Activated CD8-positive, alpha-beta memory T cell treated with anti-CD3 and anti-CD28 coated beads, Interleukin-2, amount 50 U/mL, for 24 hours (primary cell): ENCODE results near the gene TUFT1.
"Not testable (repeated sequence)": the region's sequence is repeated elsewhere in the genome, so short reads cannot be mapped to it uniquely, and the experiment has no call there.

Source experiments
- DNase-seq: peaks from one replicate; pipeline ENCODE4 v3.0.0-alpha.2; 2020; ENCODE audit errors: extremely low read depth

Gene TUFT1

DNA sequence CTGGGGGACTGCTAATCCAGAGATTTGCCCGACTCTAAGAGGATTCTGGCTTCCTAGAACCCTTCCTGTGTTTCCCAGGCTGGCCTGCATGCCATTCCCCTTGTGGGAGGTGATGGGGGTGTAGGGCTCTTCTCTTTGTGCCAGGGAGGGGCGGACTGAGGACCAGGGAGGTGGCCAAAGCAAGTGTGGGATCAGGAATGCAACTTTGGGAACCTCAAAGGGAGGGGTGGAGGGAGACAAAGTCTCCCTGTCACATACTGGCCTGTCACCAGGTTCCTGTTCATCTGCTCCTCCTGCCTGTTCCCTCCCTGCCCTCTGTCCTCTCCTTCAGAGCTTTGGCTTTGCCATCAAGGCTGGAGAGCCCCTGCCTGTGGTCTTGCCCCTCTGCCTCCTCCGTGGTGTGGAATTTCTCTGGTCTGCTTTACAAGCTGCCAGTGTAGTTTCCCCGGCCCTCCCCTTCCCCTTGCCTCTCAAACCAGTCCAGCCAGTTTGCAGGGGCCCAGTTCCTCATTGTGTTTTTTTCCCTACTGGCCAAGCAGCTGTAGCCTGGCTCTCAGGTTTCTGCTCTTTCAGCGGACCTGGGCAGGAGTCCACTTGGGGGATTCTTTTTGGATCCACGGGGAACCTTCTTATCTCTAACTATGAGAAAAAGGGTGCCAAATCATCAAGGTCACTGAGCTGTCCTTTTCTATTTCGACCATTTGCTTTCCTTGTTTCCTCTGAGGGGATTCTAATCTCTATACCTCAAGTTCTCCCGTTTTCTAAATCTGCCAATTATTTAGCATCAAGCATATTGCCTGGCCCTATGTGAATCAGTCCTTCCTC lies 27.1 kb upstream of the TUFT1 start:
- no peak for DNase-seq

DNA sequence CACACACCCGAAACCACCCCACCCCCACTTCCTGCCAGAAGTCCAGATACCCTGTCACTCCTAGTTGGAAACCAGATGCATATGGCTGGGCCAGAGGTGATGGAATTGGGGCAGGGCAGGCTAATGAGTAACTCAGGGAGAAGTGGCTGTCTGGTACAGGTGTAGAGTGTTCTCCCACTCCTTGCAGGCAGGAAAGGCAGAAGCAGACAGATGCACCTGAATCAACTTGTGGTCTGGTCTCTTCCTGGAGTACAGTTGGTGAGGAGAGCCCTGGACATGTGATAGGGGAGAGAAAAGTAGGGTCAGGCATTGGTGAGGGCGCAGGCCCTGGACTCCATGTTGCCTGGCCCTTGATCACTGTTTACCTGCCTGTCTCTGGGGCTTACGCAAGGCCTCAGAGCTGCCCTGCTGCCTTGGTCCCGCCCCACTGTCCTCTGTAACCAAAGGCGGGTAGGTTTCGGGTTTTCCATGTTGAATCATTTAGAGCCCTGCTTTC lies 26.4 kb upstream of the TUFT1 start:
- DNase-seq, result no peak

DNA sequence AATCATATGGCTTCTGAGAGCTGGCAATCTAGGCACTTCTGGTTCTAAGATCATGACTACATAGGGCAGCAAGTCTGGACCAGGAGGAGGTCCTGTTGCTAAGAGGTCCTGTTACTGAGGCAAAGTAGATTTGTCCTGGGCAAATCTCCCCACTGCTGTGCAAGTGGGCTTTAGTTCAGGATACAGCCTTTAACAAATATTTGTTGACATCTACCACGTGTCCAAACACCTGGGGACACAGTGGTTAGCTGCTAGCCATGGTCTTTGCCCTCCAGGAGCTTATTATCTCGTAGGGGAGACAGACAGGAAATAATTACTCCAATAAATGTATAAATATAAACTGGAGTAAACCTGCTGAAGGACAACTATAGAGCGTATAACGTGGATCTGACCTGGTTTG lies 25.7 kb upstream of the TUFT1 start:
- DNase-seq, result no peak

DNA sequence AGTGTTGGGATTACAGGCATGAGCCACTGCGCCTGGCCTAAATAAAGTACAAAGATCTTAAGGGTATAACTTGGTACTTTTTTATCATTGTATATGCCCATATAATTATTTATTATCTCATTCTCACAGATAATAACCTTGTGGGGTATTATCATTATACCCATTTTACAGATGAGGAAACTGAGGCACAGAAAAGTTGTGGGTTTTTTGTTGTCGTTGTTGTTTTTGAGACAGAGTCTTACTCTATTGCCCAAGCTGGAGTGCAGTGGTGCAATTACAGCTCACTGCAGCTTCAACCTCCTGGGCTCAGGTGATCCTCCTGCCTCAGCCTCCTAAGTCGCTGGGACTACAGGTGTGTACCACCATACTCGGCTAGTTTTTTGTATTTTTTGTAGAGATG lies 24.8 kb upstream of the TUFT1 start:
- DNase-seq, result no peak

DNA sequence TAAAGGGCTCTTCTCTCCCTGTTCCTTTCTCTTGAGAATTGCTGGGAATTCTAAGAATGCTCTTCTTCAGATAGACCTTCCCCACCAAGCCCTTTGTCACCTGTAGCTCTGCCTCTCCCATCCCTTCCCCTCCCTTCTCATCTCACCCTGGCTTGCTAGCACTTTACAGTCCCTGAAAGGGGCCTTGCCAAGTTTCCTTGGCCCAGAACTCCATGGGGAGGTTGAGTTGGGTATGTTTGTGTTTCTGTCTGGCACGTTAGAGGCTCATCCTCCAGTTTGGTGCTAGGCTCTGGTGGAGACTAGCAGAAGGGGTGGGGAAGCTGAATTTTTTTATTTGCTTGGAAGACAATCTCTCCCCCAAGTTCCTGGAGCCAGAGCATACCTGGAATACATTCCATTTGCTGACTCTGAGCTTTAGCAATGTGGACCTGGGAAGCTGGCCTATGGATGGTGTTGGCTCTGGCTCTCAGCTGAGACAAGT lies 24.0 kb upstream of the TUFT1 start:
- DNase-seq, result no peak

DNA sequence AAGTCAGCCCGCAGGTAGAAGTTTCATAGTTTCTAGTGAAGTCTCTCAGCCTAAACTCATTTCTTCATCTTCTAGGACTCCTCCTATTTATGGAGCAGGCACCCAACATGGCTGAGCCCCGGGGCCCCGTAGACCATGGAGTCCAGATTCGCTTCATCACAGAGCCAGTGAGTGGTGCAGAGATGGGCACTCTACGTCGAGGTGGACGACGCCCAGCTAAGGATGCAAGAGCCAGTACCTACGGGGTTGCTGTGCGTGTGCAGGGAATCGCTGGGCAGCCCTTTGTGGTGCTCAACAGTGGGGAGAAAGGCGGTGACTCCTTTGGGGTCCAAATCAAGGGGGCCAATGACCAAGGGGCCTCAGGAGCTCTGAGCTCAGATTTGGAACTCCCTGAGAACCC lies 21.7 kb upstream of the TUFT1 start:
- DNase-seq, result no peak

- DNase-seq, result no peak
Observed at GRCh38 chr1:151518936-151519335, 21.2 kb upstream of the TUFT1 start.

DNA sequence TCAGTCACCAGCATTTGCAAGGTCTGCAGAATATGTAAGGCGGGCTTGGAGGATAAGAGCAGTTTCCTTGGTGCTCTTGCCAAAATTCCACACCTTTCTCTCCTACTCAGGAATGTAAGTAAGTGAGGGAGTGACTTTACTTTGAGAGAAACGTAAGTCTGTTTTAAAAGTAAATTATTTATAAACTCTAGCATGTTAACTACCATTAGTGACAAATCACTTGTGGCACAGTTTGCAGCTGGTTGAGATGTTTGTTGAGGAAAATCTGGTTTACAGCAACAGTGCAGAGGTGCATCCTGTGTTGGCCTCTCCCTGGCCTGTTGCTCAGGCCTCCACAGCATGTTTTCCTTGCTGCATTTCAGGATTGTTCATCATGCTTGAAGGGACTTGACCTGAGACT lies 20.4 kb upstream of the TUFT1 start:
- DNase-seq, result no peak

DNA sequence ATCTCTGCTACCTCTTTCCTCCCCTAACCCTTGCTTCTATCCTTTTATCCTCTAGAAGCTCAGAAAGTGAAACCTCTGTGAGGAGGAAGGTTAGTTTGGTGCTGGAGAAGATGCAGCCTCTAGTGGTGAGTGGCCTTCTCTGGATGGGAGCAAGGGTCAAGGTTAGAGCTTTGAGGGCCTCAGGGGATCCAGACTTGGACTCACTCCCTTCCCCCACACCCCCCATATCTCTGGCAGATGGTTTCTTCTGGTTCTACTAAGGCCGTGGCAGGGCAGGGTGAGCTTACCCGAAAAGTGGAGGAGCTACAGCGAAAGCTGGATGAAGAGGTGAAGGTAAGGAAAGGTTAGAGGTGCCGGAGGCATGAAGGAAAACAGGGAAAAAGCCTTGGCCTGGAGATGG lies 19.8 kb upstream of the TUFT1 start:
- DNase-seq, result no peak

DNA sequence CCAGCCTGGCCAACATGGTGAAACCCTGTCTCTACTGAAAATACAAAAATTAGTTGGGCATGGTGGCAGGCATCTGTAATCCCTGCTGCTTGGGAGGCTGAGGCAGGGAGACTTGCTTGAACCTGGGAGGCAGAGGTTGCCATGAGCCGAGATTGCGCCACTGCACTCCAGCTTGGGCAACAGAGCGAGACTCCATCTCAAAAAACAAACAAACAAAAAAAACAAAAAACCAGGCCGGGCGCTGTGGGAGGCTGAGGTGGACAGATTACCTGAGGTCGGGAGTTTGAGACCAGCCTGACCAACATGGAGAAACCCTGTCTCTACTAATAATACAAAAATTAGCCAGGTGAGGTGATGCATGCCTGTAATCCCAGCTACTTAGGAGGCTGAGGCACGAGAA lies 17.7 kb upstream of the TUFT1 start:
- DNase-seq, result not testable (repeated sequence)

GRCh38 chr1:151523326-151523725 lies 16.8 kb upstream of the TUFT1 start:
- no peak for DNase-seq

DNA sequence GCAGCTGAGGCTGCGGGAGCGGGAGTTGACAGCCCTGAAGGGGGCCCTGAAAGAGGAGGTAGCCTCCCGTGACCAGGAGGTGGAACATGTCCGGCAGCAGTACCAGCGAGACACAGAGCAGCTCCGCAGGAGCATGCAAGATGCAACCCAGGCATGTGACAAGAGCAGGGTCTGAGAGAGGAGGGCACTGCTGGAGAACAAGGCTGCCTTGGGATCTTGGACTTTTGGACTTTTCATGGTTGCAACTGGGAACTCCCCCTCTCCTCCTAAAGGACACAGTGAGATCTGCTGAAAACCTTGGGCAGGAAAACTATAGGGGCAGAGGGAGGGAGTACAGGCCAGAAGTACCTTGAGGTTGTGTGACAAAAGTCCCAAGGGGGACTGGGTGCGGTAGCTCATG lies 15.4 kb upstream of the TUFT1 start:
- no peak for DNase-seq

DNA sequence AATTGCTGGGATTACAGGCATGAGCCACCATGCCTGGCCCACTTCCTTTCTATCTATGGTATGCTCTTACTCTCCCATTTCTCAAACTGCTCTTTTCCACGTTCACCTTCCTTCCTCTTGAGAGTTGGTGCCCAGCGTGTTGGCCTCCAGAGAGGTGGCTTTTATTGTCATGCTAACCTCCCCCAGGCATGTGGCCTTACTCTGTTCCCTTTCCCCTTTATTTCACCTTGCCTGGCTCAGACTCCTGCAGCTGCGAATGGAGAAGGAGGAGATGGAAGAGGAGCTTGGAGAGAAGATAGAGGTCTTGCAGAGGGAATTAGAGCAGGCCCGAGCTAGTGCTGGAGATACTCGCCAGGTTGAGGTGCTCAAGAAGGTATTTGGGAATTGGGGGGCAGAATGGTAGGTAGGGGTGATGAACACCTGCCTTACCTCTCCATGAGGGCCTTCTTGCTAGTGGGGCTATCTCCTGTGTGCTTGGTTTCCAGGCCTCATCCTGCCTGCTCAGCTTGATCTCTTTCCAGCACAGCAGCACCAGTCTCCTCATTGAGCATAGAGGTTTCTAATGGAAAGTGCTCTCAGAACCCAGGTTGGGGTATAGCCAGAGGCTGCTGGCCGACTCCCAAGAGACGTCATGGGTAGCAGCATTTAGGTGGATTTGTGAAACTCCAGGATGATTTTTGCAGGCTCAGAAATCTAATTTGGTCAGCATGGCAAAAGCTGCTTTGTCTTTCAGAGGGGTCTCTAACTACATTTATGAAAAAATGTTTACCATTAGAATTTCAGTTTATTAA lies 13.2 kb upstream of the TUFT1 start:
- DNase-seq, result no peak

DNA sequence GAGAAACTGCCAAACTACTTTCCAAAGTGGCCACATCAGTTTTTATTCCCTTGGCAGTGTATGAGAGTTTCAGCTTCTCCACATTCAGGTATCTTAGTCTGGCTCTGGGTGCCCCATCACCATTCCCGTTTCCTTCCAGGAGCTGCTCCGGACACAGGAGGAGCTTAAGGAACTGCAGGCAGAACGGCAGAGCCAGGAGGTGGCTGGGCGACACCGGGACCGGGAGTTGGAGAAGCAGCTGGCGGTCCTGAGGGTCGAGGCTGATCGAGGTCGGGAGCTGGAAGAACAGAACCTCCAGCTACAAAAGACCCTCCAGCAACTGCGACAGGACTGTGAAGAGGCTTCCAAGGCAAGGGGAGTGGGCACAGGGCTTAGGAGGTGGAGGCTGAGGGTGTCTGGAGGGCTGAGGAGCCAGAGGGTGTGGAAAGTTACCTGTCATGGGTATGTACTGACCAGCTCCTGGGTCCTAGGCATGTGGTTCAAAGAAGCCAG lies 10.9 kb upstream of the TUFT1 start:
- DNase-seq, result no peak

DNA sequence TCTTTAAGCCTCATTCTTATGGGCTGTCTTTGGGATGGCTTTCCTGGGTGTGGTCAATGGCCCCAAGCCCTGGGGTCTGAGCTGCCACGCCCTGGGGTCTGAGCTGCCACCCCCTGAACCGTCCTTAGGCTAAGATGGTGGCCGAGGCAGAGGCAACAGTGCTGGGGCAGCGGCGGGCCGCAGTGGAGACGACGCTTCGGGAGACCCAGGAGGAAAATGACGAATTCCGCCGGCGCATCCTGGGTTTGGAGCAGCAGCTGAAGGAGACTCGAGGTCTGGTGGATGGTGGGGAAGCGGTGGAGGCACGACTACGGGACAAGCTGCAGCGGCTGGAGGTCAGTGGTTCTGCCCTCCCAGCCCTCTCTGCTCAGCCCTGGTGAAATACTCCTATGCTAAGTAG lies 10.3 kb upstream of the TUFT1 start:
- DNase-seq, result no peak

- no peak for DNase-seq
Observed at GRCh38 chr1:151530461-151530860, 9.6 kb upstream of the TUFT1 start.

- no peak for DNase-seq
Observed at GRCh38 chr1:151533870-151534269, 6.2 kb upstream of the TUFT1 start.

DNA sequence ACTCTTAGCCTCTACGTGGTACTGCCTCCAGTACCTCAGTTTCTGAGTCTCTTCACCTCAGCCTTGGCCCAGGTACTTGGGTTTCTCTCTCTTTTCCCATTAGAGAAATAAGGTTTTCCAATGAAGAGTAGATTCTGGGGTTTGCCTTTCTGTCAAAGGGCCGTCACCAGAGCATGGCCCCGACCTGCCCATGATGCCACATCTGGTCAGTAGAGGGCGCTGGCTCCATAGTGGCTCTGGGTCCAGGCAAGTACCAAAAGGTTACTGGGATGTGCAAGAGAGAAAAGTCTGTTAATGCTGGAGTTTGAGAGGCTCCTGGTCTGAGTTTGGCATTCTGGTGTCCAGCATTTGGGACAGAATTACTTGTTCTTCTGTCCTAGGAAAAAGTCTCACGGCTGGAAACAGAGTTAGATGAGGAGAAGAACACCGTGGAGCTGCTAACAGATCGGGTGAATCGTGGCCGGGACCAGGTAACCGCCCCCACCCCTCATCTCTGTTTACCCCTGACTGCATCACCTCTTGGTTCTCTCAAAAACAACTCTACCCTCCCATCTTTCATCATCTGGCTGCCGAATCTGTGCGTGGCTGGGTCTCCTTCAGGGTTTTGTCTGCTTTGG lies 5.3 kb upstream of the TUFT1 start:
- peak; percentile 53 for DNase-seq

DNA sequence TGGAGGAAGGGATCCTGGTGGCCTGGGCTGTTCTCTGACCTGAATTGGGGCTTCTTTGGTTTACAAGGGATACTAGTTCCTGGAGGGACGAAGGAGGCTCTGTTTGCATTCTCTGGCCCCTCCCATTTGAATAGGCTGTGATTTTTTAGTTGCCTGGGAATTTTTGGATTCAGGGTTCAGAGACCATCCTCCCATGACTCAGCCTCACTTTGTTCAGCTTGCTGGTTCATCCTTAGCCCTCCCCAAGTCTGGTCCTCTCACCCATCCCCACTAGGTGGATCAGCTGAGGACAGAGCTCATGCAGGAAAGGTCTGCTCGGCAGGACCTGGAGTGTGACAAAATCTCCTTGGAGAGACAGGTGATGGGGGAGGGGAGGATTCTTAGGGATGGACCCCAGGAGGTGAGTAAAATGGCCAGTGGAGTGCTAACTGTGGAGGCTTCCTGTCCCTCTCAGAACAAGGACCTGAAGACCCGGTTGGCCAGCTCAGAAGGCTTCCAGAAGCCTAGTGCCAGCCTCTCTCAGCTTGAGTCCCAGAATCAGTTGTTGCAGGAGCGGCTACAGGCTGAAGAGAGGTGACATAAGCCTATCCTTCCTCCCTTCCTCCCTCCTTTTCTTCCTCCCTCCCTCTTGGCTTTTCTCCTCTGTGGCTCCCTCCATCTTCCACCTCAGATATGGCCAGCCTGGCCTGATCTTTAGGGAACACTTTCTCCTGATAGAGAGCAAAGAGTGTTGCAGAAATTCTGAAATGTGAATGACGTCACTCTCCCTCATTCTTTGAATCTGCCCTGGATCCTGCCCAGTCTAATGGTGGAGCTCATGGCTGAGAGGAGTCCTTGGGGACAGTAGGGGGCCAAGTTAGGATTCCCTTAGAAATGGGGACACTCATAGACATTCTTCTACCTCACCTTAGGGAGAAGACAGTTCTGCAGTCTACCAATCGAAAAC lies 4.5 kb upstream of the TUFT1 start:
- DNase-seq, result no peak

DNA sequence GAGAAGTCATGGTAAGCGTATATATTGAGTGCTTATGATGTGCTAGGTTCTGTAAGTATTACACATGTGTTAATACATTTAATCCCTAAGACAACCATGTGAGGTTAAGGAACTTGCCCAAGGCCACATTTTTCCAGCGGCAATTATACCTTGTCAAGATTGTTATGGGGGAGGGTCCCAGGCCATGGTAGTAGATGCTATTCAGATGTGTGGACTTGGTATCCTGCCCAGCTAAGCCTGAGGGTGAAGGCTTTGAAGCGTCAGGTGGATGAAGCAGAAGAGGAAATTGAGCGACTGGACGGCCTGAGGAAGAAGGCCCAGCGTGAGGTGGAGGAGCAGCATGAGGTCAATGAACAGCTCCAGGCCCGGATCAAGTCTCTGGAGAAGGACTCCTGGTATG lies 3.6 kb upstream of the TUFT1 start:
- DNase-seq, result no peak

DNA sequence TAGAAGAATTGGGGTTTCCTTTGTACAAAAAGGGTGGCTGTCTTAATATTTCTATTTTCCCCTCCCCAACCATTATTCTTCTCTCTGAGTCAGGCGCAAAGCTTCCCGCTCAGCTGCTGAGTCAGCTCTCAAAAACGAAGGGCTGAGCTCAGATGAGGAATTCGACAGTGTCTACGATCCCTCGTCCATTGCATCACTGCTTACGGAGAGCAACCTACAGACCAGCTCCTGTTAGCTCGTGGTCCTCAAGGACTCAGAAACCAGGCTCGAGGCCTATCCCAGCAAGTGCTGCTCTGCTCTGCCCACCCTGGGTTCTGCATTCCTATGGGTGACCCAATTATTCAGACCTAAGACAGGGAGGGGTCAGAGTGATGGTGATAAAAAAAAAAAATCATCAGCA lies 3.0 kb upstream of the TUFT1 start:
- DNase-seq, result no peak
